ENCODE data around the gene DIS3L2.
A peak's percentile ranks its signal among the peaks of the same experiment; 100 is the strongest.
"Not testable (repeated sequence)": the region's sequence is repeated elsewhere in the genome, so short reads cannot be mapped to it uniquely, and the experiment has no call there.

Gene DIS3L2

GRCh38 chr2:232363784-232364615 lies 402.5 kb downstream of the DIS3L2 start:
- DNase-seq = no peak

- DNase-seq = not testable (repeated sequence)
Observed at GRCh38 chr2:232364806-232365594, 403.5 kb downstream of the DIS3L2 start.

GRCh38 chr2:232365621-232366321 lies 404.3 kb downstream of the DIS3L2 start:
- DNase-seq = no peak

- not testable (repeated sequence) for DNase-seq
Observed at GRCh38 chr2:232366461-232366860, 404.9 kb downstream of the DIS3L2 start.

- no peak for DNase-seq
Observed at GRCh38 chr2:232367016-232367415, 405.5 kb downstream of the DIS3L2 start.

- DNase-seq = no peak
Observed at GRCh38 chr2:232367591-232368233, 406.2 kb downstream of the DIS3L2 start.

GRCh38 chr2:232368311-232368731 lies 406.8 kb downstream of the DIS3L2 start:
- no peak for DNase-seq

- no peak for DNase-seq
Observed at GRCh38 chr2:232369126-232369951, 407.8 kb downstream of the DIS3L2 start.

GRCh38 chr2:232370007-232370406 lies 408.5 kb downstream of the DIS3L2 start:
- not testable (repeated sequence) for DNase-seq

GRCh38 chr2:232372231-232373208 lies 411.0 kb downstream of the DIS3L2 start:
- peak in 1 of 2 experiments; percentile 12 for DNase-seq

GRCh38 chr2:232374356-232374755 lies 412.8 kb downstream of the DIS3L2 start:
- no peak for DNase-seq

- no peak for DNase-seq
Observed at GRCh38 chr2:232375164-232375563, 413.7 kb downstream of the DIS3L2 start.

GRCh38 chr2:232376260-232376659 lies 414.7 kb downstream of the DIS3L2 start:
- no peak for DNase-seq

- DNase-seq = no peak
Observed at GRCh38 chr2:232376713-232377112, 415.2 kb downstream of the DIS3L2 start.

GRCh38 chr2:232377319-232377718 lies 415.8 kb downstream of the DIS3L2 start:
- DNase-seq = no peak

- DNase-seq = no peak
Observed at GRCh38 chr2:232377841-232378734, 416.6 kb downstream of the DIS3L2 start.

- DNase-seq = not testable (repeated sequence)
Observed at GRCh38 chr2:232378735-232379151, 417.2 kb downstream of the DIS3L2 start, which contains the start of gene ALPP. Gene ALPP, plus strand, starts transcription at chr2:232378751. Its CDS starts 52 bp downstream, at chr2:232378803.

GRCh38 chr2:232379610-232380590 lies 418.4 kb downstream of the DIS3L2 start:
- not testable (repeated sequence) for DNase-seq

Measured in AML-193 (cell line).